ENCODE measurements around the gene BARD1. TPM values are rescaled to one million over a fixed set of nuclear protein-coding genes. Genes with fewer than 3 reads are reported as not detected.
A peak's percentile ranks its signal among the peaks of the same experiment; 100 is the strongest.

The BARD1 gene
- total and polyA plus RNA-seq, 2 of the 13 experiments (the other 11 are each of a cell fraction or from before 2014, with no cell fraction given): 5.3 to 30.4 TPM

GRCh38 chr2:214809751-214810564 lies 475 bp upstream of the BARD1 start (continued):
- TF ChIP-seq, protein P1, sequence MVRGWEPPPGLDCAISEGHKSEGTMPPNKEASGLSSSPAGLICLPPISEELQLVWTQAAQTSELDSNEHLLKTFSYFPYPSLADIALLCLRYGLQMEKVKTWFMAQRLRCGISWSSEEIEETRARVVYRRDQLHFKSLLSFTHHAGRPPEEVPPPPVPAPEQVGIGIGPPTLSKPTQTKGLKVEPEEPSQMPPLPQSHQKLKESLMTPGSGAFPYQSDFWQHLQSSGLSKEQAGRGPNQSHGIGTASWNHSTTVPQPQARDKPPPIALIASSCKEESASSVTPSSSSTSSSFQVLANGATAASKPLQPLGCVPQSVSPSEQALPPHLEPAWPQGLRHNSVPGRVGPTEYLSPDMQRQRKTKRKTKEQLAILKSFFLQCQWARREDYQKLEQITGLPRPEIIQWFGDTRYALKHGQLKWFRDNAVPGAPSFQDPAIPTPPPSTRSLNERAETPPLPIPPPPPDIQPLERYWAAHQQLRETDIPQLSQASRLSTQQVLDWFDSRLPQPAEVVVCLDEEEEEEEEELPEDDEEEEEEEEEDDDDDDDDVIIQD (CRISPR knock-in tag; IDR thresholded peaks at IDR 0.05; ENCODE audit: low read depth): peak; percentile 96
- TF ChIP-seq RARA (CRISPR knock-in tag; IDR thresholded peaks at IDR 0.05) (peak; percentile 35), ZNF572 (CRISPR knock-in tag; IDR thresholded peaks at IDR 0.05) (no peak), ZBTB42 (CRISPR knock-in tag; IDR thresholded peaks at IDR 0.05) (no peak; the same call in 1 of the 2 replicates), ZNF230 (CRISPR knock-in tag; IDR thresholded peaks at IDR 0.05) (no peak; the same call in 1 of the 2 replicates), CENPBD1 (CRISPR knock-in tag; IDR thresholded peaks at IDR 0.05; ENCODE audit: borderline replicate concordance, low read depth) (no peak), HBP1 (CRISPR knock-in tag; IDR thresholded peaks at IDR 0.05; ENCODE audit: low read depth) (no peak), PHB2 (IDR thresholded peaks at IDR 0.05; ENCODE audit: partially characterized antibody) (no peak), ZNF446 (CRISPR knock-in tag; IDR thresholded peaks at IDR 0.05) (no peak), ETV5 (CRISPR knock-in tag; IDR thresholded peaks at IDR 0.05; ENCODE audit: borderline replicate concordance) (peak; percentile 65; the same call in 1 of the 2 replicates), SPEN (CRISPR knock-in tag; IDR thresholded peaks at IDR 0.05; ENCODE audit: low read depth) (peak; percentile 49), TBX3 (IDR thresholded peaks at IDR 0.05; ENCODE audit: borderline replicate concordance) (no peak), ZNF30 (CRISPR knock-in tag; IDR thresholded peaks at IDR 0.05) (no peak), NFATC3 (CRISPR knock-in tag; IDR thresholded peaks at IDR 0.05) (no peak), PAF1 (CRISPR knock-in tag; IDR thresholded peaks at IDR 0.05) (no peak), ZNF12 (CRISPR knock-in tag; IDR thresholded peaks at IDR 0.05) (peak; percentile 32; the same call in 1 of the 2 replicates), ZNF350 (CRISPR knock-in tag; IDR thresholded peaks at IDR 0.05; ENCODE audit: borderline replicate concordance, low read depth) (no peak; the same call in 1 of the 2 replicates), ZNF354B (CRISPR knock-in tag; IDR thresholded peaks at IDR 0.05) (no peak), HMGA1 (CRISPR knock-in tag; conservative IDR thresholded peaks at IDR 0.05) (no peak), ZNF124 (CRISPR knock-in tag; IDR thresholded peaks at IDR 0.05) (no peak), IKZF4 (CRISPR knock-in tag; IDR thresholded peaks at IDR 0.05; ENCODE audit: borderline replicate concordance, low read depth, not compliant biosample characterization) (no peak), ZNF546 (CRISPR knock-in tag; conservative IDR thresholded peaks at IDR 0.05) (no peak), KLF9 (CRISPR knock-in tag; IDR thresholded peaks at IDR 0.05; ENCODE audit: low read depth) (no peak)
- TF ChIP-seq, protein P2, sequence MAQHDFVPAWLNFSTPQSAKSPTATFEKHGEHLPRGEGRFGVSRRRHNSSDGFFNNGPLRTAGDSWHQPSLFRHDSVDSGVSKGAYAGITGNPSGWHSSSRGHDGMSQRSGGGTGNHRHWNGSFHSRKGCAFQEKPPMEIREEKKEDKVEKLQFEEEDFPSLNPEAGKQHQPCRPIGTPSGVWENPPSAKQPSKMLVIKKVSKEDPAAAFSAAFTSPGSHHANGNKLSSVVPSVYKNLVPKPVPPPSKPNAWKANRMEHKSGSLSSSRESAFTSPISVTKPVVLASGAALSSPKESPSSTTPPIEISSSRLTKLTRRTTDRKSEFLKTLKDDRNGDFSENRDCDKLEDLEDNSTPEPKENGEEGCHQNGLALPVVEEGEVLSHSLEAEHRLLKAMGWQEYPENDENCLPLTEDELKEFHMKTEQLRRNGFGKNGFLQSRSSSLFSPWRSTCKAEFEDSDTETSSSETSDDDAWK (CRISPR knock-in tag; IDR thresholded peaks at IDR 0.05): no peak
- TF ChIP-seq, protein P3, sequence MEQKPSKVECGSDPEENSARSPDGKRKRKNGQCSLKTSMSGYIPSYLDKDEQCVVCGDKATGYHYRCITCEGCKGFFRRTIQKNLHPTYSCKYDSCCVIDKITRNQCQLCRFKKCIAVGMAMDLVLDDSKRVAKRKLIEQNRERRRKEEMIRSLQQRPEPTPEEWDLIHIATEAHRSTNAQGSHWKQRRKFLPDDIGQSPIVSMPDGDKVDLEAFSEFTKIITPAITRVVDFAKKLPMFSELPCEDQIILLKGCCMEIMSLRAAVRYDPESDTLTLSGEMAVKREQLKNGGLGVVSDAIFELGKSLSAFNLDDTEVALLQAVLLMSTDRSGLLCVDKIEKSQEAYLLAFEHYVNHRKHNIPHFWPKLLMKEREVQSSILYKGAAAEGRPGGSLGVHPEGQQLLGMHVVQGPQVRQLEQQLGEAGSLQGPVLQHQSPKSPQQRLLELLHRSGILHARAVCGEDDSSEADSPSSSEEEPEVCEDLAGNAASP (CRISPR knock-in tag; IDR thresholded peaks at IDR 0.05; ENCODE audit: borderline replicate concordance): peak; percentile 69
